ENCODE data around the gene C1QL4.

DNA sequence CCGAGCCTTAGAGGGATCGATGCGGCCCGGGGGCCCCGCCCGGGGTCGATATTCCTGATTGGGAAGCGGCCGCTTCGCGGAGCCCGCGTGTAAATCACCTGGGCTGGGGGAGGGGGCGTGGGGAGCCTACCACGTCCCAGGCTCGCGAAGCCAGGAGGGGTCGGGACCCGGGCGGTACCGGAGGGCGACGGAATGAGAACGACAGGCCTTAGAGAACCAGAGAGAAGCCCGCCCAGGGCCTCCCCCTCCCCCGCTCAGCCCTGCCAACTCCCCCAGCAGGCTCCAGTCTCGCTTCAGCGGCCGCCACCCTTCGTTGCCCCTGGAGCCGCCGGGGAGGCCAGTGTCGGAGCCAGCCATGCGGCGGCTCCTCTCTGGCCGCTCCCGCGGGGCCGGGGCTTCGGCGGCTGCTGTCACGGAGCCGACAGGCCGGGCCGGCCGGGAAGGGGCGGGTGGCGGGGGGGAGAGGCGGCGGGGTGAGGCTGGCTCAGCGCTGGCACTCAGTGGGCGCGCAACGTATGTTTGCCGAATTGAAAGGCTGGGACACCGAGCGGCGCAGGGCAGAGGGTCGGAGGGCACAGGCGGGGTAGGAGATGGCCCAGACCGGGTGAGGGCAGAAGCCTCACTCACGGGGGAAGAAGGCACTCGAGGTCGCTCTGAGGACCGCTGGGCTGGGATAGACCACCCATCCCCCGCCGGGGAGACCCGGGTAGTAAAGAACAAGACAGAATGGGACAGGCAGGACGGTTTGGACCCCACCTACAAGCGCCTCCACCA lies 8.2 kb upstream of the C1QL4 start:
- TF ChIP-seq POLR2A (IDR thresholded peaks at IDR 0.05) (no peak), CTCF (IDR thresholded peaks at IDR 0.05) (no peak)

All from esophagus squamous epithelium (tissue), 4 donors.